Upper lobe of left lung (tissue), 4 donors: ENCODE data around the gene EFR3B.

Experiments
- CTCF ChIP-seq, 6 experiments: fragments of 450-650 bp in 4 of 6; fragments of 200-600 bp in 2 of 6; sonication (generic) in 2 of 6; IDR thresholded peaks; one replicate each; pipeline ENCODE4 v1.5.1; 2016 to 2019; ENCODE audit warnings: antibody characterized with exemption in 6 of 6
- POLR2A ChIP-seq, 4 donors: fragments of 450-650 bp; IDR thresholded peaks; one replicate each; pipeline ENCODE4 v1.5.1; 2016 to 2017; ENCODE audit warnings: antibody characterized with exemption in 4 of 4, mild to moderate bottlenecking in 2 of 4

DNA sequence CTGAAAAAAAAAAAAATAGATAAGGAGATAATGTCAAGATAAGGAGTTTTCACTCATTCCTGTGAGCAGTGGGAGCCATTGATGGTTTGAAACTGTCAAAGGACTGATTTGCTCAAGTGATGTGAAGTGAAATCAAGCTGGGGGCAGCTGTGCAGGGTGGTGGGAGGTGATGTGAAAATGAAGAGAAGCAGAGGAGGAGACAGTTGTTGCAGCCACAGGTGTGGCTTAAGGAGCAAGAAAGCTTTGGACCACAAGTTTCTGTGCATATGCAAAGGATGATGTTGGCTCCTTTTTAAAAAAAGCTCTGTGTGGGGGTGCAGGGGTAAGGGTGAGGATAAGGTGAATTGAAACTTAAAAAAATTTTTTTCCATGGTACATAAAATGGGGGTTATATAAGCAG is 8.3 kb downstream of the EFR3B start:
- TF ChIP-seq CTCF (IDR thresholded peaks at IDR 0.05), result no peak
- TF ChIP-seq POLR2A (IDR thresholded peaks at IDR 0.05), result no peak
